GM18868 (cell line): ENCODE data around the gene VDAC2.
"Not testable (repeated sequence)": the region's sequence is repeated elsewhere in the genome, so short reads cannot be mapped to it uniquely, and the experiment has no call there.

Source experiments
- ATAC-seq: cut with Tn5 transposase; IDR thresholded peaks from one replicate; pipeline ENCODE4 v1.9.1; 2021; ENCODE audit warnings: mild to moderate bottlenecking, moderate library complexity; ENCODE audit not compliant: unreplicated experiment

Gene VDAC2

GRCh38 chr10:75197906-75198305, 12.7 kb upstream of the VDAC2 start:
- ATAC-seq = no peak

DNA sequence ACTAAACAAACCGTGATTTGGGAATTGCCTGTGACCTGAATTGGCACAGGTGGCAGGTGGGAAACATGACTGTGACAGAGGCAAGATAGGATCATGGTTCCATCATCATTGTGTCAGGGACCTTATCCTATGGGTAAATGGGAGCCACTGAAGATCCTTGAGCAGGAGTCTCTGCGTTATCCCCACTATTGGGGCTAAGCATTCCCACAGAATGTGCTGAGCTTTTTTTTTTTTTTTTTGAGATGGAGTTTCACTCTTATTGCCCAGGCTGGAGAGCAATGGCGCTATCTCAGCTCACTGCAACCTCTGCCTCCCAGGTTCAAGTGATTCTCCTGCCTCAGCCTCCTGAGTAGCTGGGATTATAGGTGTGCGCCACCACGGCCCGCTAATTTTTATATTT, 10.6 kb upstream of the VDAC2 start:
- not testable (repeated sequence) for ATAC-seq

DNA sequence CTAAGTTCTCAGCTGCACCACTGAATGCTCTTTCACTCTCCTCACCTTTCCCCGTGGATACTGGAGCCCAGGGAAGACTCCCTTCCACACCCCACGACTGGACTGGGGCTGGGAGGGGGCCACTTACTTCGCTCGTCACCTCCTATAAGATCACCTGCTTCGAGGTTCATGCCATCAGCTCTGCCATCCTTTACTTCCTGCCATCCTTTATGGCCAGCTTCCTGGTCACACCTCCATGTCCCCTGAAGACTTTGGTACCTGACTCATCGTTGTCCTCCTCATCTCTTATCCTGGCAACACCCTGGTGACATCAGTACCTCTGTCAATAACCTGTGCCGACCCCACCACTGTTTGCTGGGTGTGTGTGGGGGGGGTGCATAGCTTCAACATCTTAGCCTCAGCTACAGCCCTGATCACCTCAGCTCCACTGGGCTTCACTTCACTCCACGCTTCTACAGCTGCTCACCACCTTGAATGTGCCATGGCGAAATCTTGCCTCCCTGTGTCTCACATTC, 8.7 kb upstream of the VDAC2 start:
- ATAC-seq = no peak

DNA sequence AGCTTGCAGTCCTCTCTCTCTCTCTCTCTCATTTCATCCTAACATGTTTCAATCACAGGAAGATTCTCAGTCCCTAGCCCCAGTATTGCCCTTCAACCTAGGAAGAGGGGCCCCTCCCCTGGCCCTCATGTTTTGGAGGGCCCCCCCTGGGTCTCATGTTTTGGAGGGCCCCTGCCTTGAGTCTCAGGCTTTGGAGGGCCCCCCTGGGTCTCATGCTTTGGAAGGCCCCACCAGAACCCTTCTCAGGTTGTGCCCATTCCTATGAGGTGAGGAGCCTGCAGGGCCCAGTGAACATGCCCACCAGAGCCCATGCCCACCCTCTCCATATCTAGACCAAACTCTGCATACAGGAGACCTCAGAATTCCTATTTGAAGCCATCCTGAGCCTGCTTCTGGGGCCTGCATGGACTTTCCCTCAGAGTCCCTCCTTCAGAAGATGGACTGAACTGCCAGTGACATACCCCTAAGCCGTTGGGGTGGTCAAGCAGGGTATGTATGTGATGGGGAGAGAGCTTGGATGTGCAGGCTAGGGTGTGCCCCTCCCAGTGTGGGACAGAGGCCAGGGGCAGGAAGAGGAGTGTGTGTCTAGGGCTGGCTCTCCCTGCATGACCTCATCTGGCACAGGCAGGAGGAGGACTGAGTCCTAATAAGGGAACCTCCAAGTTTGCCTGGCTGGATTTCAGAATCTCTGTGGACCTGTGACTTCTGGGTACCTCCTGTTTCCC, 8.1 kb upstream of the VDAC2 start:
- ATAC-seq = no peak

DNA sequence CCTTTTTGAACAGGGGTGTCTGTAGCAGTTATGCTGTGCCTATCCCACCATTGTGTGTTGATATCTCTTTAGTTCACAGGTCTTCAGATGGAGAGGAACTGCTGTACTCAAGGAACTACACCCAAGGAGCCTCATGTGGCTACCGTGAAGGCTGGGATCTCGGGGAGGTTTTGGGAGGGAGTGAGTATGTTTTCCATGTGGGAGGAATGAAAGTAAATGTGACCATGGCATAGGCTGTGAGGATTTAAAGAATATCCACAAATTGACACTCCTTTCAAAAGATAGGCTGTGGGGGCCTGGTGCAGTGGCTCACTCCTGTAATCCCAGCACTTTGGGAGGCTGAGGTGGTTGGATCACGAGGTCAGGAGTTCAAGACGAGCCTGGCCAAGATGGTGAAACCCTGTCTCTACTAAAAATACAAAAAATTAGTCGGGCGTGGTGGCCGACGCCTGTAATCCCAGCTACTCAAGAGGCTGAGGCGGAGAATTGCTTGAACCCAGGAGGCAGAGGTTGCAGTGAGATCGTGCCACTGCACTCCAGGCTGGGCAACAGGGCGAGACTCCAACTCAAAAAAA, 7.5 kb upstream of the VDAC2 start:
- not testable (repeated sequence) for ATAC-seq

- ATAC-seq = no peak
These were observed 6.9 kb upstream of the VDAC2 start for GRCh38 chr10:75203724-75204123.

DNA sequence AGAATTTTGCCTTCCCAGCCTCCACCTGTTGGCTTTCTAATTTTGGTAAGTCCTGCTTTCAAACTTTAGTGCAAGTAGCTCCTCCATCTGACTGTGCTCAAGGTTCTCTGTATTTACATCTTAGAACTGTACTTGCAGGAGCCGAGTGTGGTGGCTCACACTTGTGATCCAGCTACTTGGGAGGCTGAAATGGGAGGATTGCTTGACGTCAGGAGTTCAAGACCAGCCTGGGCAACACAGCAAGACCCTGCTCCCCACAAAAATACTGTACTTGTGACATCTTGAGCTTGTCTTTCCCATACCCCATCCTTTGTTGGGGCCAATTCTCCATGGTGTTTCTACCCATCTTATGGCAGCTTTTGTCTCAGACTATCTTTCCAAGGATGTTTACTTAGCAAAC, 4.7 kb upstream of the VDAC2 start:
- ATAC-seq = no peak

- not testable (repeated sequence) for ATAC-seq
These were observed 4.0 kb upstream of the VDAC2 start for GRCh38 chr10:75206638-75207037.

GRCh38 chr10:75207079-75207856, 3.3 kb upstream of the VDAC2 start:
- ATAC-seq = no peak

DNA sequence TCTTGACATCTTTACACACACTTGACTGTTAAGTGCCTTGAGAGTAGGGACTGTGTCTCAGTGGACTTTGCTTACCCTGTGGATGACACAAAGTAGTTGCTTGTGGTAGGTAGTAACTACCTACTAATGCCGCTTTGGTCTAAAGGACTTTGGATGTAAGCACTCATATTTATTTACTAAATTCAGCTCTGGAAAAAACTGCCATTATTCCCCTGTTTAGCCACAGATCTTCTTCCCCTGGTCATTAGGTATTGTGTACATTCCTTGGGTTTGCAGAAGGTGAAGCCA, 2.8 kb upstream of the VDAC2 start:
- no peak for ATAC-seq

DNA sequence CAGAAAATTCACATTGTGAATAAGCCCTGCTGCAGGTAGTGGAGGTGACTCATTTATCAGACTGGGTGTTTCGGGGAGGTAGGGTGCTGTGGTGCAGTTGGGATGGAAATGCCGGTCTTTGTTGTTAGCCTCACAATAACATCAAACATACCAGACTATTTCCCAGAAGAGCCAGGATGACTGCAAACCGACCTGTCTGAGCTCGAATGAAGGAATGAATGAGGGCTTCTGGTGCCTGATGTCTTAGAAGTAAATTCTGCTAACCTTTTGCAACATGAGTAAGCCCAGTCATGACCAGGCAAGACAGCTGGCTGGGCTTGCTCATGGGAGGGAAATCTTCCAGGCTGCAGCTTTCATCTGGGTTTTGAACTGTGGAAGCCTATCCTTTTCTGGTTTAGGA, 2.4 kb upstream of the VDAC2 start:
- no peak for ATAC-seq

DNA sequence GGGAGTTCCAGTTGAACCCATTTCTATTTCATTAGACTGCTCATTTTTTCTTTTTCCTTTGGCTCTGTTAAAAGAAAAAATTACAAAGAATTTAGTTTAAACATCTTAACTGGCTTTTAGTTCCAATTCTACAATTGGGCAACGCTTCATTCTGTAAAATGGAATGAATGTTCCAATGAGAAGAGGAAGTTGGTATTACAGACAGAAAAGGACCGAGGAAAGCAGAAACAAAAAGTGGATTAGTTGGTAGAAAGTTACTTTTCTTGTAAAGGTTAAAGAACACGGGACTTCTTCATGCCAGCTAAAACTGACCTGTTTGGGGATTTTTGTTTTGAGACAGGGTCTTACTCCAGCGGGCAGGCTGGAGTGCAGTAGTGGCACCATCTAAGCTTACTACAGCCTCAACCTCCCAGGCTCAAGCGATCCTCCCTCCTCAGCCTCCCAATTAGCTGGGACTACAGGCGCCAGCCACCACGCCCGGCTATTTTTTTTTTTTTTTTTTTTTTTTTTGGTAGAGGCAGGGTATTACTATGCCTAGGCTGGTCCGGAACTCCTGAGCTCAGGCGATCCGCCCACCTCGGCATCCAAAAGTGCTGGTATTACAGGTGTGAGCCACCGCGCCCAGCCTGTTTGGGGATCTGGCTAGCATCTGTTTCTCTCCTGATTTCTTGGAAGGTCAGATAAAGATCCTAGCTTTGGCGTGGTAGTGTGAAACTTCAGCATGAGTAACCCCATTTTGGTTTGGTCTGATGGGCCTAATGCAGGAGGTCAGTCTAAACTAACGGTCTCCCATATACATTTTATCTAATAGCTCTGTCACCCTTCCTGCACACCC, 1.3 kb upstream of the VDAC2 start:
- ATAC-seq = peak; percentile 1

DNA sequence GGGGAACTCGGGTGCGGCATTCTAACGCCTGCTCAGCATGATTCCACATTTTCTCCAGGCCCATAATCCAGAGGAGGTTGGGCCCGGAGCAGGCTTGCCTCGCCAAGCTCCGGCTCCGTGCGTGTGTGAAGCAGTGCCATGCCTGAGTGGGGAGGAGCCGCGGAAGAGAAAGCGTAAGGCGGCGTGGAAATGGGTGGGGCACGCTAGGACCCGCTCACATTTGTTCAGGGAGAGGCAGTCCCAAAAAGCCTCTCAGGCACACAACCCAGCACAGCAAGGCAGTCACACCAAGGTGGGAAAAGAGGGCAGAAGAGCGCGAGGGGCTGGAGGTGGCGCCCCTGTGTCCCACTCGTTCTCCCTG, 695 bp upstream of the VDAC2 start:
- ATAC-seq = peak; percentile 68

- no peak for ATAC-seq
These were observed 553 bp downstream of the VDAC2 start for GRCh38 chr10:75211007-75211691.

- no peak for ATAC-seq
These were observed 1.7 kb downstream of the VDAC2 start for GRCh38 chr10:75212343-75212742.

DNA sequence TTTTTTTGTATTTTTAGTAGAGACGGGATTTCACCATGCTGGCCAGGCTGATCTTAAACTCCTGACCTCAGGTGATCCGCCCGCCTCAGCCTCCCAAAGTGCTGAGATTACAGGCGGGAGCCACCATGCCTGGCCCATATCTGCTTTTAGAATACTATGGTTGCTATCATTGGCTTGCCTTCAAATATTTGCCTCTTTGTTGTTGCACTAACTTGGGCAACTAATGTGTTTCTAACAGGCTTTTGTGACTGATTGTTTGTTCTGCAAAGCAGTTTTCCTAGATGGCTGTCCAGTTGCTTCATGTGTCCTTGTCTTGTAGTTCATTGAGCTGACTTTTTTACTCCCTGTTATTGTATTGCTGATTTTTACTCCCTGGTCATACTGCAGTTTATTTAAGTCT, 9.7 kb downstream of the VDAC2 start:
- no peak for ATAC-seq

DNA sequence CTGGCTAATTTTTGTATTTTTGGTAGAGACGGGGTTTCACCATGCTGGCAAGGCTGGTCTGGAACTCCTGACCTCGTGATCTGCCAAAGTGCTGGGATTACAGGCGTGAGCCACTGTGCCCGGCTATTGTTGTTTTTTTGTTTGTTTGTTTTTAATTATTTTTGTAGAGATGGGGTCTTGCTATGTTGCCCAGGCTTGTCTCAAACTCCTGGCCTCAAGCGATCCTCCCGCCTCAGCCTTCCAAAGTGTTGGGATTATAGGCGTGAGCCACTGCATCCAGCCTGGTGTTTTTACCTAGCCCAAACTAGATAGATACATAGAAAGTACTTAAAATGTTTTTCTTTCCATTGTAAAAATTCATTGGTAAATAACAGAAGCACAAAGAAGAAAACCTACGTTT, 10.9 kb downstream of the VDAC2 start:
- ATAC-seq = not testable (repeated sequence)

DNA sequence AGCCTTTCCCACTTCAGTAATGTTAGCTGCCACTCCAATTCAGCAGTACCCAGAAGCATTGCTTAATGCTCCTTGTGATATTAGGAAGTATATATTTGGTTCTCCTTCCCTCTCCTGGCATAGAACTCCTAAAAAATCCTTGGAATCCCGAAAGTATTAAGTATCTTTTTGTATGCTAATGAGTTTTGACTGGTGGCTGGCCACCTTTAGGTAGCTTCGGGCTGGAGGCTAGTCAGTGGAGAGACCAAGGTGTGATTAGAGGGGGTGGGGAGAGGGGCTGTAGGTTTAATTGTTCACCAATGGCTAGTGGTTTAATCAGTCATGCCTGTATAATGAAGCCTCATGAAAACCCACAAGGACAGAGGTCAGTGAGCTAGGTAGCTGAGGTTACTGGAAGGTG, 12.9 kb downstream of the VDAC2 start:
- no peak for ATAC-seq

- no peak for ATAC-seq
These were observed 15.5 kb downstream of the VDAC2 start for GRCh38 chr10:75226095-75226494.

DNA sequence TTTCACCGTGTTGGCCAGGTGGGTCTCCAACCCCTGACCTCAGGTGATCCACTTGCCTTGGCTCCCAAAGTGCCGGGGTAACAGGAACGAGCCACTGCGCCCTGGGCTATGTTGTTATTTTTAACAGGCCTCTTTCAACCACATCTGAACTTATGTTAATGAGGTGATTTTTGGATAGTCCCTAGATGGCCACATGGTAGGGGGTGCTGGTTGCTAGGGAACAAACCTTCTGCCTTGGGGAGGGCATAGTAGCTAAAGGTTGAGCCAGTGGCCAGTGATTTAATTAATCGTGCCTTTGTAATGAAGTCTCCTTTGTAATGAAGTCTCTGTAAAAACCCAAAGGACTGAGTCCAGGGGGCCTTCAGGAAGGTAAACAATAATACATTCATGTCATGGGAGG, 16.1 kb downstream of the VDAC2 start:
- no peak for ATAC-seq

- no peak for ATAC-seq
These were observed 17.7 kb downstream of the VDAC2 start for GRCh38 chr10:75228278-75228677.
